Hematopoietic multipotent progenitor cell treated with erythropoietin and hydrocortisone succinate and interleukin-3 and kit ligand, for 6 days (in vitro differentiated cells): Measurements from ENCODE around the gene SMIM9.

Source experiments
- DNase-seq: peaks from one replicate; pipeline ENCODE4 v3.0.0-alpha.2; 2015

SMIM9 gene

GRCh38 chrX:154776753-154777152, 57.7 kb downstream of the SMIM9 start:
- no peak for DNase-seq

DNA sequence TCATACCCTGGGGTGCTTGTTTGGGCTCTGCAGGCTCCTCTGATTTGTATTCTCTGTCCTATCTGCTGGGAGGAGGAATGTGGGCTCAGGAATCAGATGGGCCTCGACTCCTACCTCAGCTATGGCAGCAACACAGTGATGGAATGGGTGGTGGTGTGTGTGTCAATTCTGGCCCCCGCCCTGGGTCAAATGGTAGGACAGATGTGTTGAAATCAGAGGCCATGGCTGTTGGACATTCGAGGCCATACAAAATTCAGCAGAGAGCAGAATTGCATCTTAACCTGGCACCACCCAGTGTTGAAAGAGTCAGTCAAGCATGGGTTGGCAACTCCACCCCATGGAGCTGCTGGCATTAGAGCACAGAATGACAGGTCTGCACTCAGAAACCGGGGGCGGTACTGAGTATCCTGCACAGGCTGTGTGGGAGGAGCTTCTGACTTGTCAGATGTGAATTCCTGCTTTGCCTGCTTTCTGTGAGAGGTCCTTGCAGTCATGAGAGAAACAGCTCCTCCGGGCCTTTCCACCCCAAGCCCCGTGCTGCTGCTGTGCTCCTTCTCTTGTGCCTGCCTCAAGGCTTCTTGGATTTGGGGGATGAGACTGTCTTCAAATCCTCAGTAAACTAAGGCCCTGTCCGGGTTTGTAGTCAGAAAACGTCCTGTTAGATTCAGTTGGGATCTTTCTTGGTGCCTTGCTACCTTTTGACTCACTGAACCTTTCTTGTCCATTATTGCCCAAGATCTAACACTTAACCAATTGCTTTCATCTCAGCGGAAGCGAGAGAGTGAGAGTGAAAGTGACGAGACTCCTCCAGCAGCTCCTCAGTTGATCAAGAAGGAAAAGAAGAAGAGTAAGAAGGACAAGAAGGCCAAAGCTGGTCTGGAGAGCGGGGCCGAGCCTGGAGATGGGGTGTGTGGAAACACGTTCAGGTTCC, 58.8 kb downstream of the SMIM9 start:
- DNase-seq = peak; percentile 75

GRCh38 chrX:154774622-154775021, 59.8 kb downstream of the SMIM9 start:
- no peak for DNase-seq
